Measurements from ENCODE around the gene TMEM229A.
"Not testable (repeated sequence)": the region's sequence is repeated elsewhere in the genome, so short reads cannot be mapped to it uniquely, and the experiment has no call there.

TMEM229A gene

DNA sequence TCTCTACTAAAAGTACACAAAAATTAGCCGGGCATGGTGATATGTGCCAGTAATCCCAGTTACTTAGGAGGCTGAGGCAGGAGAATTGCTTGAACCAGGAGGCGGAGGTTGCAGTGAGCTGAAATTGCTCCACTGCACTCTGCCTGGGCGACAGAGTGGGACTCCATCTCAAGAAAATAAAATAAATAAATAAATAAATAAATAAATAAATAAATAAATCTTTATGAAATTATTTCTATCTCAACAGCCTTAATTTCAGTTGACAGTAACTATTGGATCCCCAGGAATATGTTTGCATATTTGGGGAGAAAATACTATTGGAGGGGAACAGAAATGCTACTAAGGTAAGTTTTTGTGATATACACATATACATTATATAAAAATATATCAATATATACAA lies 20.0 kb downstream of the TMEM229A start:
- H3K9me3 Mint-ChIP-seq = peaks cover 0 to 5% of the 10 kb centered on the region in 2 donors
- no peaks in the 10 kb centered on the region for H3K27me3 Mint-ChIP-seq
- no peak for ATAC-seq

DNA sequence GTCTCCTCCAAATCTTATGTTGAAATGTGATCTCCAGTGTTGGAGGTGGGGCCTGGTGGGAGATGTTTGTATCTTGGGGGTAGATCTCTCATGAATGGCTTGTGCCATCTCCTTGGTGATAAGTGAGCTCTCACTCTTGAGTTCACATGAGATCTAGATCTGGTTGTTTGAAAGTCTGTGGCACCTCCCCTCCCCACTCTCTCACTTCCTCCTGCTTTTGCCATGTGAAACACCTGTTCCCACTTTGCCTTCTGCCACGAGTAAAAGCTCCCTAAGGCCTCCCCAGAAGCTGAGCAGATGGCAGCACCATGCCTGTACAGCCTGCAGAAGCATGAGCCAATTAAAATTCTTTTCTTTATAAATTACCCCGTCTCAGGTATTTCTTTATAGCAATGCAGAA lies 23.5 kb downstream of the TMEM229A start:
- DNase-seq (no peak), ATAC-seq (no peak)

More for the DNA sequence above, 20.0 kb downstream of the TMEM229A start:
- Mint-ChIP-seq H3K4me1 (no peaks in the 10 kb centered on the region), H3K27ac (no peak overlapping the region), H3K4me3 (no peak overlapping the region)
- DNase-seq = no peak

DNA sequence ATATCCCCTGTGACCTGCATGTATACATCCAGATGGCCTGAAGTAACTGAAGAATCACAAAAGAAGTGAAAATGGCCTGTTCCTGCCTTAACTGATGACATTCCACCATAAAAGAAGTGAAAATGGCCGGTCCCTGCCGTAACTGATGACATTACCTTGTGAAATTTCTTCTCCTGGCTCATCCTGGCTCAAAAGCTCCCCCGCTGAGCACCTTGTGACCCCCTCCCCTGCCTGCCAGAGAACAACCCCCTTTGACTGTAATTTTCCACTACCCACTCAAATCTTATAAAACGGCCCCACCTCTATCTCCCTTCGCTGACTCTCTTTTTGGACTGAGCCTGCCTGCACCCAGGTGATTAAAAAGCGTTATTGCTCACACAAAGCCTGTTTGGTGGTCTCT lies 24.6 kb downstream of the TMEM229A start:
- H3K27ac Mint-ChIP-seq = not testable (repeated sequence)

More for the DNA sequence above, 23.5 kb downstream of the TMEM229A start:
- Mint-ChIP-seq H3K4me3 (no peak overlapping the region), H3K4me1 (no peaks in the 10 kb centered on the region), H3K27ac (no peak overlapping the region), H3K9me3 (peaks cover 0 to 5% of the 10 kb centered on the region in 2 donors), H3K27me3 (peaks cover 7% of the 10 kb centered on the region)

DNA sequence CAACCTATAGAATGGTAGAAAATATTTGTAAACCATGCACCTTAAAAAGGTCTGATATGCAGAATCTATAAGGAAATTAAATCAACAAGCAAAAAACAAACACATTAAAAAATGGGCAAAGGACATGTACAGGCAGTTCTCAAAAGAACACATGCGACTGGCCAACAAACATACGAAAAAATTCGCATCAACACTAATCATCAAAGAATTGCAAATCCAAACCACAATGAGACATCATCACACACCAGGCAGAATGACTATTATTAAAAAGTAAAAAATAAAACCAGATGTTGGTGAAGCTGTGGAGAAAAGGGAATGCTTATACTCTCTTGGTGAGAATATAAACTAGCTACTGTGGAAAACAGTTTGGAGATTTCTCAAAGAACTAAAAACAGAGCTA lies 33.2 kb downstream of the TMEM229A start:
- DNase-seq (no peak), ATAC-seq (no peak)
- Mint-ChIP-seq H3K9me3 (peaks cover 15 to 34% of the 10 kb centered on the region in 2 donors), H3K4me1 (no peaks in the 10 kb centered on the region), H3K27me3 (no peaks in the 10 kb centered on the region), H3K27ac (no peak overlapping the region), H3K4me3 (no peak overlapping the region)

More for the DNA sequence above, 24.6 kb downstream of the TMEM229A start:
- not testable (repeated sequence) for H3K4me1 Mint-ChIP-seq, H3K4me3 Mint-ChIP-seq, H3K27me3 Mint-ChIP-seq, H3K9me3 Mint-ChIP-seq, DNase-seq, ATAC-seq

DNA sequence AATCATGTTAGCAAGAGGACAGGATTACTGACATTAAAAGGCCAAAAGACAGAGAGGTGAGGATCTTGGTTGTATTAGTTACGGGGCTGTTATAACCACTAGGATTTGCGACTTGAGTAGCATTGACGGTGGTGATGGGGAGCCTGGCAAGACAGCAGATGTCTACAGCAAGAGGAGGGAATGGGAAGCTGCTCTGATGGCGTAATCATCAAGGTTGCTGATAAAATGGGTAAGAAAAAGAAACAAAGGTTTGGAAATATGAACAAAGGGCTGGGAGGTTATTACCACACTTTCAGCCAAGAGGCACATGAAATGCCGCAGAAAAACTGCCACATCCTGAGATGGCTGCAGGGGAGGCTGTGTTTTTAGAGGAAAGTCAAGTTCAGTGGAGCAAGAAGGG lies 33.9 kb downstream of the TMEM229A start:
- Mint-ChIP-seq H3K27ac (no peak overlapping the region), H3K9me3 (peaks cover 15 to 32% of the 10 kb centered on the region in 2 donors), H3K4me1 (no peaks in the 10 kb centered on the region), H3K4me3 (no peak overlapping the region), H3K27me3 (no peaks in the 10 kb centered on the region)
- ATAC-seq (no peak), DNase-seq (no peak)

DNA sequence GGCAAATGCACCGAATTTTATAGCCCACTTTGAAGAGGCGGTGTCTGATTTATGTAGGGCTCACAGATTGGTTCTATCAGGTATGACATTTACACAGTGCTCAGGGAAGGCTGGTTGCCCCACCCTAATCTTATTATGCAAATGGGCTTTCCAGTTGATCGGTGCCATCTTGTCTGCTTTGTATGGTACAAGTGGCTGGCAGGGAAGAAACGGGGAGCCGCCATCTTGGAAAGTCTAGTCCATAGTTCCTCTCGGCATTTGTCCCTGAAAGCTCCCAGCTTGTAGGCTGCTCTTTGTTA lies 36.6 kb downstream of the TMEM229A start:
- DNase-seq (no peak), ATAC-seq (no peak)
- H3K27me3 Mint-ChIP-seq = no peaks in the 10 kb centered on the region
- H3K4me3 Mint-ChIP-seq = no peak overlapping the region
- H3K27ac Mint-ChIP-seq = no peak overlapping the region
- H3K4me1 Mint-ChIP-seq = no peaks in the 10 kb centered on the region
- peaks cover 9 to 15% of the 10 kb centered on the region in 2 donors for H3K9me3 Mint-ChIP-seq

DNA sequence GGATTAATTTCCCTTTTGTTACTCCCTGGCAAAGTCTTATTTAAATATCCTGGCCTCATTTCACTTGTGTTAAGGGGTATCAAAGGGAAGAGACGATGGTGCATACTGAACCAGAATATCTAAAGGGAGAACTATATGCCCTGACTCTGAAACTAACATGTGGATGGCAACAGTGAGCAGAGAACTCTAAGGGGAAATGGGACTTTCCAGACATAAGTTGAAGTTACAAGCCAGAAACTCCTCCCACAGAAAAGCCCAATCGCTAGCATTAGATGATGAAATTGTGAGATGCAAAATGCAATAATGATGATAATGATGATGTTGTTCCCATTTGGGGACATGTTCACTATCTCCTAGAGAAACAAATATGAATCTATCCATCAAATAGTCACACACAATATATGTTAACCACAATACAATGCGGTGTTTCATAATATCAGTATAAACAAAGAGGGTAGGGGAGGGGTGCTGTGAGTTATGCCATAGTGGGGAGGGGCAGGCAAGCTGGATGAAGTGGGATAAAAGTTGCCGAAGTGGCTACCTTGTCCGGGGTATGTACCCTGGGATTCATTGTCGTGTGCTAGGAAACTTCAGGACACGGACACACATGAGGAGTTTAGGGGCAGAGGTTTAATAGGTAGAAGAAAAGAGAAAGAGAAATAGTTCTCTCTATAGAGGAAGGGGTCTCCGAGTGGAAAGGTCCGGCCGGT lies 37.1 kb downstream of the TMEM229A start:
- no peak overlapping the region for H3K4me3 Mint-ChIP-seq
- DNase-seq (no peak), ATAC-seq (no peak)
- peaks cover 7 to 15% of the 10 kb centered on the region in 2 donors for H3K9me3 Mint-ChIP-seq
- peak overlapping the region; percentile 44 to 61 for H3K27ac Mint-ChIP-seq
- H3K27me3 Mint-ChIP-seq = no peaks in the 10 kb centered on the region
- H3K4me1 Mint-ChIP-seq = no peaks in the 10 kb centered on the region

DNA sequence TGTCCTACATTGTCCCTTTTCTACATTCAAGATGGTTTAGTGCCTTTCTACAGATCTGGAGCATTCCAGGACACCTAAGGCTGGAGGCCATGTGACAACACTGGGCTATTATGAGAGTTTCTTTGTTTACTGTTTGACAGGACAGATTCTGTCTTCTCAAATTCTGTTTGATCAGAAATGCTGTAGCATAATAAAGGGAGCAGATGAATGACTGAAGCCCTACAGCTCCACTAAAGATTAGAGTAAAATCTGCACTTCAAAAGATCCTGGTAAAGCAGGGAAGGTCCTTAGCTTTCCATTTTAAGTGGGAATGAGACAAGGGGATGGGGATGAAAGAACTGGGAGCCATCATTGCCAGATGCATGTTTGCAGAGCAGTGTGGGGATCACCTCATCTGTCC lies 38.4 kb downstream of the TMEM229A start:
- Mint-ChIP-seq H3K9me3 (peaks cover 7 to 10% of the 10 kb centered on the region in 2 donors), H3K27ac (no peak overlapping the region), H3K4me3 (no peak overlapping the region), H3K4me1 (no peaks in the 10 kb centered on the region), H3K27me3 (no peaks in the 10 kb centered on the region)
- DNase-seq (no peak), ATAC-seq (no peak)

DNA sequence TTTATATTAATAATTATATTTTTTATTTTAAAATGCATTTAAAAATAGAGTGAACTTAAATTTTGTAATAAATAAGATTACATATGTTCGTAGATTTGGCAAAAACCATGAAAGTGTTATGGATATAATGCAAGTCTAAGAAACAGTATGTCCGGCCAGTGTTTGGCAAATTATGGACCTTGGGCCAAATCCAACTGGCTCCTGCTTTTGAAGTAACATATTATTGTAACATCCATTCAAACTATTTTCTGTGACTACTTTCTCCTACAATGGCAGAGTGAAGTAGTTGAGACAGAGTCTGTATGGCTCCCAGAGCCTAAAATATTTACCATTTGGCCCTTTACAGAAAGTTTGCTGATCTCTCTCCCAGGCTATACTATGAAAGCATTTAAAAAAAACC lies 38.9 kb downstream of the TMEM229A start:
- DNase-seq (no peak), ATAC-seq (no peak)
- Mint-ChIP-seq H3K27me3 (no peaks in the 10 kb centered on the region), H3K4me3 (no peak overlapping the region), H3K9me3 (peaks cover 7 to 10% of the 10 kb centered on the region in 2 donors), H3K4me1 (no peaks in the 10 kb centered on the region), H3K27ac (no peak overlapping the region)

DNA sequence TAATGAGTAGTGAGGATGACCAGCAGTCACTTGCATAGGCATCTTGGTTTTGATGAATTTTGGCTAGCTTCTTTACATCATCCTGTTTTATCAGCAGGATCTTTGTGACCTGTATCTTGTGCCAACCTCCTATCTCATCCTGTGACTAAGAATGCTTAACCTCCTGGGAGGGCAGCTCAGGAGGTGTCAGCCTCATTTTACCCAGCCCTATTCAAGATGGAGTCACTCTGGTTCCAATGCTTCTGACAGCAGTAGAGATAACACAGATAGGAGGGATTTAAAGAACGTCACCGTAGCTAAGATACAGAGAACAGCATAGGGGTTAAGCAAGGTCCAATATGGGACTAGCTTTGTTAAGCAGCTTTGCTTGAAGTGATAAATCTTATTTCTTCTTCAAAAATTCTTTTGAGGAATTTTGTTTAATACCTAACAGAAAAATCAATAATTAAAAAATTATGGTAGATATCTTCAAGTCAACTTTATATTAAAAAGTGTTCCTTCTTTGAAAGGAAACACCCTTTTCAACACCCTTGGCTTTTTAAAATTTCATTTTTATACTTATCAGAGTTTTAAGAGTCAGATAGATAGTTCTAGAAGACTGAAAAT lies 39.9 kb downstream of the TMEM229A start:
- Mint-ChIP-seq H3K27ac (no peak overlapping the region), H3K4me3 (no peak overlapping the region), H3K27me3 (no peaks in the 10 kb centered on the region), H3K9me3 (peaks cover 6 to 7% of the 10 kb centered on the region in 2 donors), H3K4me1 (no peaks in the 10 kb centered on the region)
- ATAC-seq (no peak), DNase-seq (no peak)

DNA sequence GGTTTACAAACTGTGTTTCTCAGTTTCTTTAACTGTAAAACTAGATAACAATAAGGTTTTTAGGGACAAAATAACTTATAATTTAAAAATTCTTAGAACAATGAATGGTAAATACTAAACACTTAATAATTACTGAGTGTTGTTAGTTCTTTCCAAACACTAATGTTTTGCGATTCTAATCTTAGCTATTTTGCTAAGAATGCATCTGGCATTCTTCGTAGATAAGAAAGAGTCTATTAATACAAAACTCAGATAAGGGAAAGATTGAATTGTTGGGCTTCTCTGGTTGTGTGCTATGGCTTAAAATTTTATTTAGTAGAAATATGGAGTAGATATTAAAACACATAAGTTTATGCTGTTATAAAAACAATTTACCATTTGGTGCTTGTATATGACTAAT lies 45.4 kb downstream of the TMEM229A start:
- ATAC-seq = no peak
- H3K9me3 Mint-ChIP-seq = peaks cover 0 to under 1% of the 10 kb centered on the region in 2 donors
- no peak for DNase-seq
- H3K4me1 Mint-ChIP-seq = no peaks in the 10 kb centered on the region
- H3K4me3 Mint-ChIP-seq = no peak overlapping the region
- no peaks in the 10 kb centered on the region for H3K27me3 Mint-ChIP-seq
- no peak overlapping the region for H3K27ac Mint-ChIP-seq
